BJ (cell line): ENCODE results near the gene SOX13. TPM values are rescaled to one million over a fixed set of nuclear protein-coding genes. Genes with fewer than 3 reads are reported as not detected.

Experiments used
- CTCF ChIA-PET: fragments of 350-600 bp; formaldehyde crosslinking; extraction: SDS; loops from one replicate; lab custom pipeline; 2021; ENCODE audit warnings: antibody characterized with exemption, inconsistent platforms; lab: Yijun Ruan, JAX
- POLR2A ChIA-PET: fragments of 300-600 bp; sonication (Branson Sonifier 250); formaldehyde crosslinking; extraction: SDS; loops from one replicate; lab custom pipeline; 2021; ENCODE audit warnings: antibody characterized with exemption; lab: Charles Lee
- DNase-seq: peaks from one replicate; pipeline ENCODE4 v3.0.0-alpha.2; 2011; ENCODE audit warnings: low read depth
- H3K27me3 ChIP-seq: 2 replicates; pipeline ENCODE4 v1.6.0; 2011; ENCODE audit warnings: low read length; ENCODE audit not compliant: control insufficient read depth, insufficient read depth
- H3K36me3 ChIP-seq: 2 replicates; pipeline ENCODE4 v1.5.1; 2011; ENCODE audit warnings: low read length; ENCODE audit not compliant: control insufficient read depth, insufficient read depth
- H3K4me3 ChIP-seq: 2 replicates; pipeline ENCODE4 v1.5.1; 2011; ENCODE audit warnings: low read depth, mild to moderate bottlenecking, control low read depth, low read length
- CTCF ChIP-seq: IDR thresholded peaks from 2 replicates; pipeline ENCODE4 v1.5.1; 2011; ENCODE audit warnings: low read depth, mild to moderate bottlenecking, control low read depth, inconsistent platforms, low read length, moderate library complexity; ENCODE audit not compliant: insufficient read depth
- polyA plus RNA-seq: library from polyadenylated mRNA; depleted of rRNA; stranded (reverse); fragments of >200 nt; gene quantifications from 2 replicates; pipeline ENCODE4 v1.2.3, GENCODE V29; 2011

Gene SOX13
- polyA plus RNA-seq, 1 experiment = 9.5 TPM

- no peak overlapping the region for H3K4me3 ChIP-seq
- H3K27me3 ChIP-seq = no peaks in the 10 kb centered on the region
- DNase-seq = no peak
- TF ChIP-seq CTCF = no peak
- POLR2A ChIA-PET = no interaction called here
- CTCF ChIA-PET = interaction anchor here (0.9 to 4.5 kb wide), 3 partner anchors 8 to 209 kb away, joined by 3 to 23 read pairs (median 9); no protein-coding TSS in a partner anchor
- no peaks in the 10 kb centered on the region for H3K36me3 ChIP-seq
Measured at GRCh38 chr1:204080163-204080903, 7.4 kb downstream of the SOX13 start.

GRCh38 chr1:204081164-204081790 lies 8.4 kb downstream of the SOX13 start:
- no peak for DNase-seq
- TF ChIP-seq CTCF = no peak
- H3K36me3 ChIP-seq = no peaks in the 10 kb centered on the region
- ChIA-PET CTCF (interaction anchor here (2.2 to 4.5 kb wide), 2 partner anchors 48 to 209 kb away, joined by 9 to 23 read pairs; no protein-coding TSS in a partner anchor), POLR2A (no interaction called here)
- no peak overlapping the region for H3K4me3 ChIP-seq
- no peaks in the 10 kb centered on the region for H3K27me3 ChIP-seq

- ChIA-PET POLR2A (no interaction called here), CTCF (no interaction called here)
- DNase-seq = no peak
- Histone ChIP-seq H3K4me3 (no peak overlapping the region), H3K36me3 (no peaks in the 10 kb centered on the region), H3K27me3 (no peaks in the 10 kb centered on the region)
- TF ChIP-seq CTCF = no peak
Measured at GRCh38 chr1:204081791-204082513, 9.0 kb downstream of the SOX13 start.

GRCh38 chr1:204083491-204083890 lies 10.6 kb downstream of the SOX13 start:
- Histone ChIP-seq H3K27me3 (no peaks in the 10 kb centered on the region), H3K36me3 (no peaks in the 10 kb centered on the region), H3K4me3 (no peak overlapping the region)
- DNase-seq = no peak
- no peak for TF ChIP-seq CTCF
- CTCF ChIA-PET = no interaction called here
- POLR2A ChIA-PET = no interaction called here

- no peaks in the 10 kb centered on the region for H3K36me3 ChIP-seq
Measured at GRCh38 chr1:204084247-204084772, 11.4 kb downstream of the SOX13 start.

More at GRCh38 chr1:204084247-204084772, 11.4 kb downstream of the SOX13 start:
- DNase-seq = no peak
- TF ChIP-seq CTCF = no peak
- POLR2A ChIA-PET = no interaction called here
- Histone ChIP-seq H3K4me3 (no peak overlapping the region), H3K27me3 (no peaks in the 10 kb centered on the region)
- CTCF ChIA-PET = no interaction called here
